HepG2 (cell line): ENCODE measurements around the gene EBPL. TPM values are rescaled to one million over a fixed set of nuclear protein-coding genes. Genes with fewer than 3 reads are reported as not detected.

ENCODE experiments used
- ATAC-seq: fragments of 200-7000 bp; cut with Tn5 transposase; 3 replicates; pipeline ENCODE4 v1.9.1; 2020; ENCODE audit warnings: mild to moderate bottlenecking, moderate library complexity
- BruUV-seq: library from RNA; stranded (reverse); fragments of 400-500 nt; replicated peaks from 2 replicates; lab custom pipeline; 2021; lab: Mats Ljungman, UMichigan
- CTCF ChIA-PET: fragments of 300-600 bp; formaldehyde crosslinking; extraction: SDS; loops from one replicate; lab custom pipeline; 2021; ENCODE audit warnings: low total read pairs, inconsistent platforms, low intra/inter-chr PET ratio; lab: Yijun Ruan, JAX
- POLR2A ChIA-PET: fragments of 350-600 bp; sonication (Branson Sonifier 250); formaldehyde crosslinking; loops from one replicate; lab custom pipeline; 2020; ENCODE audit warnings: antibody characterized with exemption, inconsistent platforms; lab: Yijun Ruan, JAX
- DNase-seq: peaks from one replicate; pipeline ENCODE4 v3.0.0-alpha.2; 2015; ENCODE audit warnings: low spot score
- FAIRE-seq: peaks from 3 replicates; lab custom pipeline; 2011; peaks lifted over from hg19 to GRCh38; lab: Jason Lieb, UNC
- H2AFZ ChIP-seq: one replicate; pipeline ENCODE4 v1.6.1; 2011; ENCODE audit warnings: low read length, inconsistent platforms
- H3K27ac ChIP-seq: fragments of 300-600 bp; 3 replicates; pipeline ENCODE4 v1.8.0; 2011; ENCODE audit warnings: mixed run types, mild to moderate bottlenecking, mixed read lengths, low read length, inconsistent platforms; ENCODE audit not compliant: insufficient read depth; ENCODE audit errors: extremely low read length
- H3K27me3 ChIP-seq, 2 experiments: fragments of 200-600 bp in 1 of 2; 2 replicates in 1 of 2; 3 replicates in 1 of 2; pipeline versions ENCODE4 v1.6.0 to v1.8.0; 2011; ENCODE audit warnings: low read length in 2 of 2, mild to moderate bottlenecking in 2 of 2, moderate library complexity in 2 of 2, inconsistent platforms in 1 of 2; ENCODE audit not compliant: insufficient read depth in 2 of 2, control insufficient read depth in 1 of 2
- H3K36me3 ChIP-seq, 2 experiments: fragments of 200-600 bp in 1 of 2; replicated peaks in 1 of 2; 2 replicates in 1 of 2; 3 replicates in 1 of 2; pipeline versions ENCODE4 v1.5.1 to v1.8.0; 2011; ENCODE audit warnings: low read length in 2 of 2, inconsistent platforms in 1 of 2; ENCODE audit not compliant: insufficient read depth in 2 of 2, control insufficient read depth in 1 of 2
- H3K4me1 ChIP-seq: 2 replicates; pipeline ENCODE4 v1.5.1; 2012; ENCODE audit warnings: low read length, inconsistent platforms; ENCODE audit not compliant: insufficient read depth
- H3K4me2 ChIP-seq: 2 replicates; pipeline ENCODE4 v1.6.0; 2011; ENCODE audit warnings: low read depth, low read length, inconsistent platforms
- H3K4me3 ChIP-seq, 3 experiments: fragments of 200-600 bp in 1 of 3; sonication (generic), shearing (Covaris generic) in 1 of 3; replicated peaks in 1 of 3; 2 replicates each; pipeline ENCODE4 v1.5.1; 2011 to 2016; ENCODE audit warnings: low read length in 3 of 3, inconsistent platforms in 2 of 3, low read depth in 2 of 3, mild to moderate bottlenecking in 2 of 3, control low read depth in 1 of 3, mixed read lengths in 1 of 3; ENCODE audit not compliant: insufficient read depth in 1 of 3
- H3K79me2 ChIP-seq: one replicate; pipeline ENCODE4 v1.6.1; 2011; ENCODE audit warnings: low read length, inconsistent platforms; ENCODE audit not compliant: insufficient read depth
- H3K9ac ChIP-seq: 2 replicates; pipeline ENCODE4 v1.6.0; 2011; ENCODE audit warnings: mild to moderate bottlenecking, low read depth, low read length, inconsistent platforms; ENCODE audit not compliant: insufficient read depth
- H3K9me3 ChIP-seq: 2 replicates; pipeline ENCODE4 v1.5.1; 2012; ENCODE audit warnings: mild to moderate bottlenecking, low read length
- H4K20me1 ChIP-seq: 2 replicates; pipeline ENCODE4 v1.6.0; 2011; ENCODE audit warnings: inconsistent platforms, mild to moderate bottlenecking, low read length, moderate library complexity; ENCODE audit not compliant: insufficient read depth
- EHMT2 ChIP-seq: fragments of 200-600 bp; sonication (generic); IDR thresholded peaks from 2 replicates; pipeline ENCODE4 v1.7.0; 2017; ENCODE audit warnings: antibody characterized with exemption, low read depth, low read length, borderline replicate concordance
- ETV6 ChIP-seq: sonication (generic); formaldehyde crosslinking; conservative IDR thresholded peaks from 2 replicates; pipeline ENCODE4 v1.4.0; 2020; ENCODE audit warnings: missing genetic modification reagents
- HDAC1 ChIP-seq: sonication (generic); formaldehyde crosslinking; IDR thresholded peaks from 2 replicates; pipeline ENCODE4 v1.5.1; 2020; ENCODE audit warnings: mild to moderate bottlenecking, missing genetic modification reagents
- KDM5A ChIP-seq: fragments of 200-600 bp; sonication (generic); IDR thresholded peaks from 2 replicates; pipeline ENCODE4 v1.7.0; 2018; ENCODE audit warnings: antibody characterized with exemption, mild to moderate bottlenecking, low read length, borderline replicate concordance
- MIXL1 ChIP-seq: IDR thresholded peaks from 2 replicates; pipeline ENCODE4 v1.6.1; 2016
- MYNN ChIP-seq: sonication (generic); formaldehyde crosslinking; IDR thresholded peaks from 2 replicates; pipeline ENCODE4 v1.4.0; 2020; ENCODE audit warnings: mild to moderate bottlenecking, low read depth, missing genetic modification reagents
- MYPOP ChIP-seq: sonication (generic); formaldehyde crosslinking; IDR thresholded peaks from 2 replicates; pipeline ENCODE4 v1.8.1; 2023; ENCODE audit warnings: mild to moderate bottlenecking, moderate library complexity, missing genetic modification reagents
- PITX1 ChIP-seq: sonication (generic); formaldehyde crosslinking; IDR thresholded peaks from 2 replicates; pipeline ENCODE4 v1.5.1; 2020; ENCODE audit warnings: mild to moderate bottlenecking, missing genetic modification reagents
- REST ChIP-seq, 2 experiments: IDR thresholded peaks; 2 replicates each; pipeline ENCODE4 v1.6.1; 2011 to 2012; ENCODE audit warnings: low read length in 2 of 2, borderline replicate concordance in 1 of 2, low read depth in 1 of 2, mild to moderate bottlenecking in 1 of 2, moderate library complexity in 1 of 2
- RXRB ChIP-seq: IDR thresholded peaks from 2 replicates; pipeline ENCODE4 v1.6.1; 2016; ENCODE audit warnings: borderline replicate concordance, missing genetic modification reagents, missing compliant biosample characterization
- TCF12 ChIP-seq, 2 experiments: fragments of 450-650 bp in 1 of 2; sonication (generic) in 1 of 2; formaldehyde crosslinking in 1 of 2; IDR thresholded peaks; 2 replicates each; pipeline versions ENCODE4 v1.6.1 to v1.8.0; 2017 to 2022; ENCODE audit warnings: antibody characterized with exemption in 1 of 2, mild to moderate bottlenecking in 1 of 2, missing genetic modification reagents in 1 of 2, moderate library complexity in 1 of 2
- TOPORS ChIP-seq: sonication (generic); formaldehyde crosslinking; IDR thresholded peaks from 2 replicates; pipeline ENCODE4 v1.8.0; 2023; ENCODE audit warnings: mild to moderate bottlenecking, missing genetic modification reagents
- ZNF281 ChIP-seq: sonication (generic); formaldehyde crosslinking; IDR thresholded peaks from 2 replicates; pipeline ENCODE4 v1.4.0; 2020; ENCODE audit warnings: missing genetic modification reagents, borderline replicate concordance
- ZNF547 ChIP-seq: sonication (generic); formaldehyde crosslinking; IDR thresholded peaks from 2 replicates; pipeline ENCODE4 v1.5.1; 2020; ENCODE audit warnings: mild to moderate bottlenecking, missing genetic modification reagents
- ZNF564 ChIP-seq: sonication (generic); formaldehyde crosslinking; IDR thresholded peaks from 2 replicates; pipeline ENCODE4 v1.8.1; 2023; ENCODE audit warnings: mild to moderate bottlenecking, missing genetic modification reagents
- WGBS: methylation state at CpG from one replicate; pipeline ENCODE4 v1.1.6; 2017; ENCODE audit warnings: low lambda C conversion rate; 5-methylcytosine and 5-hydroxymethylcytosine counted together
- in situ Hi-C: cut with HindIII; loops from 2 replicates; pipeline ENCODE4 v1.10.0; 2017; ENCODE audit warnings: low pct_unique_long_range_greater_than_20kb; ENCODE audit not compliant: extremely low pct_ligation_motif_present
- intact Hi-C: fragments of 100-400 bp; cut with micrococcal nuclease; formaldehyde crosslinking; loops from one replicate; pipeline ENCODE4 v1.10.0; 2022; ENCODE audit not compliant: unreplicated experiment
- polyA plus RNA-seq, 8 experiments: library from polyadenylated mRNA; depleted of rRNA in 3 of 8; stranded (reverse) in 7 of 8; unstranded in 1 of 8; fragments of >200 nt; fragmentation: Illumina TruSeq in 4 of 8; extraction: Trizol in 4 of 8; gene quantifications; 2 replicates each; pipeline versions ENCODE4 v1.2.1 to v1.2.3, GENCODE V29; 2011 to 2016; ENCODE audit warnings: low read depth in 4 of 8, missing spikeins in 1 of 8, mixed read lengths in 1 of 8; ENCODE audit not compliant: insufficient read depth in 1 of 8
- total RNA-seq, 5 experiments: library from RNA; depleted of rRNA; stranded (reverse); fragments of >200 nt; fragmentation: Illumina TruSeq; extraction: Trizol; gene quantifications; 2 replicates each; pipeline ENCODE4 v1.2.3, GENCODE V29; 2016; ENCODE audit warnings: low read depth in 1 of 5

The EBPL gene
- total and polyA plus RNA-seq, 2 of the 13 experiments (the other 11 are each of a cell fraction or from before 2014, with no cell fraction given) = 96.5 to 152 TPM

GRCh38 chr13:49690133-49690994 lies 922 bp downstream of the EBPL start:
- ATAC-seq (peak; percentile 18), DNase-seq (peak; percentile 89), FAIRE-seq (peak; percentile 54)
- CTCF ChIA-PET = no interaction called here
- Histone ChIP-seq H3K9me3 (no peaks in the 10 kb centered on the region), H3K9ac (peak overlapping the region; percentile 76), H3K4me1 (peaks cover 39% of the 10 kb centered on the region), H3K27me3 (no peaks in the 10 kb centered on the region; a peak in 1 of 5 replicates), H2AFZ (no peak overlapping the region), H4K20me1 (peaks cover 9% of the 10 kb centered on the region; the same call in 1 of the 2 replicates), H3K4me3 (peak overlapping the region; percentile 64 to 79 (median 79)), H3K36me3 (peaks cover 12 to 29% of the 10 kb centered on the region in 2 experiments), H3K79me2 (peaks cover 45% of the 10 kb centered on the region), H3K4me2 (peak overlapping the region; percentile 96), H3K27ac (peak overlapping the region; percentile 86)
- 2% methylated on average over 16 of the region's 17 CpGs for WGBS
- in situ Hi-C loops = no loop called here
- BruUV-seq = TSS peak; percentile 49
- POLR2A ChIA-PET = interaction anchor here (0.7 to 3.2 kb wide), 21 partner anchors 12 to 435 kb away, joined by 3 to 43 read pairs (median 4); partner anchors contain the start of genes KPNA3 and SPRYD7
- intact Hi-C loops = loop anchor here (5.0 kb wide), 1 partner anchor 102 kb away; the partner anchor contains the start of gene KPNA3
- TF ChIP-seq MIXL1 (CRISPR knock-in tag) = no peak
- TF ChIP-seq RXRB (CRISPR knock-in tag) = peak; percentile 31; the same call in 1 of the 2 replicates
- TF ChIP-seq ZNF547 = no peak
- no peak for TF ChIP-seq MYPOP (CRISPR knock-in tag)
- TF ChIP-seq PITX1 (CRISPR knock-in tag) = no peak; the same call in 1 of the 2 replicates
- TF ChIP-seq TCF12 (IDR thresholded peaks at IDR 0.05) = no peak
- no peak for TF ChIP-seq TCF12 (CRISPR knock-in tag; IDR thresholded peaks at IDR 0.05)
- peak; percentile 30; the same call in 1 of the 2 replicates for TF ChIP-seq ZNF281
- TF ChIP-seq MYNN (CRISPR knock-in tag) = no peak
- TF ChIP-seq HDAC1 = peak; percentile 40
- no peak for TF ChIP-seq REST (IDR thresholded peaks at IDR 0.05; ENCODE audit: borderline replicate concordance in 1 of 2, low read depth in 1 of 2, low read length in 2 of 2)
- TF ChIP-seq ZNF564 (CRISPR knock-in tag) = no peak
- no peak for TF ChIP-seq EHMT2
- TF ChIP-seq TOPORS (CRISPR knock-in tag) = no peak
- TF ChIP-seq ETV6 (CRISPR knock-in tag) = no peak
- no peak for TF ChIP-seq KDM5A
